ENCODE measurements around the gene MAPK8IP2. TPM values are rescaled to one million over a fixed set of nuclear protein-coding genes. Genes with fewer than 3 reads are reported as not detected.
"Not testable (repeated sequence)": the region's sequence is repeated elsewhere in the genome, so short reads cannot be mapped to it uniquely, and the experiment has no call there.

Gene MAPK8IP2
- total RNA-seq, 1 experiment from 2014 or later = 1.3 TPM

- DNase-seq = no peak
- no peaks in the 10 kb centered on the region for H3K9me2 ChIP-seq (replicated peaks; ENCODE audit: insufficient read depth, low read length)
- H3K9me3 ChIP-seq (ENCODE audit: low read length) = no peaks in the 10 kb centered on the region
- H3K27me3 ChIP-seq (ENCODE audit: low read length) = no peaks in the 10 kb centered on the region
- H3K9ac ChIP-seq (ENCODE audit: low read length) = no peak overlapping the region
- no peaks in the 10 kb centered on the region; the same call in 1 of the 2 replicates for H4K20me1 ChIP-seq (ENCODE audit: insufficient read depth, low read depth, low read length)
- no peaks in the 10 kb centered on the region for H3K79me2 ChIP-seq (ENCODE audit: low read length)
- H3K4me3 ChIP-seq (ENCODE audit: low read length) = no peak overlapping the region
- no peak overlapping the region for H3K27ac ChIP-seq (ENCODE audit: low read length)
- no peaks in the 10 kb centered on the region for H3K36me3 ChIP-seq (ENCODE audit: insufficient read depth, low read length)
- H3K4me1 ChIP-seq (ENCODE audit: low read length) = peaks cover 10% of the 10 kb centered on the region
- H2AFZ ChIP-seq (ENCODE audit: low read length) = no peak overlapping the region
- no peak overlapping the region for H3K4me2 ChIP-seq (ENCODE audit: low read depth, low read length, poor library complexity, severe bottlenecking)
Observed at GRCh38 chr22:50606165-50606945, 5.8 kb downstream of the MAPK8IP2 start.

- H3K79me2 ChIP-seq (ENCODE audit: low read length) = no peaks in the 10 kb centered on the region
- no peak overlapping the region for H3K4me3 ChIP-seq (ENCODE audit: low read length)
- no peaks in the 10 kb centered on the region for H3K9me3 ChIP-seq (ENCODE audit: low read length)
- no peaks in the 10 kb centered on the region for H3K9me2 ChIP-seq (replicated peaks; ENCODE audit: insufficient read depth, low read length)
- no peaks in the 10 kb centered on the region for H3K36me3 ChIP-seq (ENCODE audit: insufficient read depth, low read length)
- no peaks in the 10 kb centered on the region; the same call in 1 of the 2 replicates for H4K20me1 ChIP-seq (ENCODE audit: insufficient read depth, low read depth, low read length)
- no peak overlapping the region for H3K4me2 ChIP-seq (ENCODE audit: low read depth, low read length, poor library complexity, severe bottlenecking)
- peaks cover 10% of the 10 kb centered on the region for H3K4me1 ChIP-seq (ENCODE audit: low read length)
- no peaks in the 10 kb centered on the region for H3K27me3 ChIP-seq (ENCODE audit: low read length)
- H3K9ac ChIP-seq (ENCODE audit: low read length) = no peak overlapping the region
- no peak overlapping the region for H3K27ac ChIP-seq (ENCODE audit: low read length)
- DNase-seq = no peak
- no peak overlapping the region for H2AFZ ChIP-seq (ENCODE audit: low read length)
Observed at GRCh38 chr22:50606946-50607658, 6.5 kb downstream of the MAPK8IP2 start.

DNA sequence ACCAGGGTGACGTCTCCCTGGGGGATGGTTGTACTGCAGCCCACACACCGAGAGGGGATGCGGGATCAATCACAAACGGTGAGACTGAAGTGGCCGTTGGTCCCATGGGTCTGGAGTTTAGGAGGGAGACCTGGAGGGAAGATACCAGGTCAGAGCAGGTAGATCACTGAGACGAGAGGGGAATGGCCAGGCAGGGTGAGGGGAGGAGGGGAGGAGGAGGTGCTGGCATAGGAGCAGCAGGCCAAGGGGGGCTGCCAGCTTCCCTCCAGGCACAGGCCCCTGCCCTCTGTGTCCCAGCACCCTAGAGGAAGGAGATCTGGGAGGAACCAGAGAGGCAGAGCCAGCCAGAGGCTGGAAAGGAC lies 7.0 kb downstream of the MAPK8IP2 start:
- no peaks in the 10 kb centered on the region for H3K36me3 ChIP-seq (ENCODE audit: insufficient read depth, low read length)
- H3K27ac ChIP-seq (ENCODE audit: low read length) = no peak overlapping the region
- no peaks in the 10 kb centered on the region for H3K79me2 ChIP-seq (ENCODE audit: low read length)
- no peaks in the 10 kb centered on the region for H3K9me3 ChIP-seq (ENCODE audit: low read length)
- H3K9me2 ChIP-seq (replicated peaks; ENCODE audit: insufficient read depth, low read length) = no peaks in the 10 kb centered on the region
- no peaks in the 10 kb centered on the region; the same call in 1 of the 2 replicates for H4K20me1 ChIP-seq (ENCODE audit: insufficient read depth, low read depth, low read length)
- no peak overlapping the region for H3K4me3 ChIP-seq (ENCODE audit: low read length)
- DNase-seq = no peak
- peaks cover 10% of the 10 kb centered on the region for H3K4me1 ChIP-seq (ENCODE audit: low read length)
- no peak overlapping the region for H3K4me2 ChIP-seq (ENCODE audit: low read depth, low read length, poor library complexity, severe bottlenecking)
- no peak overlapping the region for H3K9ac ChIP-seq (ENCODE audit: low read length)
- H3K27me3 ChIP-seq (ENCODE audit: low read length) = no peaks in the 10 kb centered on the region
- no peak overlapping the region for H2AFZ ChIP-seq (ENCODE audit: low read length)

GRCh38 chr22:50608058-50608840 lies 7.7 kb downstream of the MAPK8IP2 start:
- H3K9ac ChIP-seq (ENCODE audit: low read length); H4K20me1 ChIP-seq (ENCODE audit: insufficient read depth, low read depth, low read length); DNase-seq; H3K4me1 ChIP-seq (ENCODE audit: low read length); H2AFZ ChIP-seq (ENCODE audit: low read length); H3K4me3 ChIP-seq (ENCODE audit: low read length); H3K36me3 ChIP-seq (ENCODE audit: insufficient read depth, low read length); H3K4me2 ChIP-seq (ENCODE audit: low read depth, low read length, poor library complexity, severe bottlenecking); H3K79me2 ChIP-seq (ENCODE audit: low read length); H3K9me3 ChIP-seq (ENCODE audit: low read length); H3K27me3 ChIP-seq (ENCODE audit: low read length); H3K27ac ChIP-seq (ENCODE audit: low read length); H3K9me2 ChIP-seq (replicated peaks; ENCODE audit: insufficient read depth, low read length): not testable (repeated sequence)

DNA sequence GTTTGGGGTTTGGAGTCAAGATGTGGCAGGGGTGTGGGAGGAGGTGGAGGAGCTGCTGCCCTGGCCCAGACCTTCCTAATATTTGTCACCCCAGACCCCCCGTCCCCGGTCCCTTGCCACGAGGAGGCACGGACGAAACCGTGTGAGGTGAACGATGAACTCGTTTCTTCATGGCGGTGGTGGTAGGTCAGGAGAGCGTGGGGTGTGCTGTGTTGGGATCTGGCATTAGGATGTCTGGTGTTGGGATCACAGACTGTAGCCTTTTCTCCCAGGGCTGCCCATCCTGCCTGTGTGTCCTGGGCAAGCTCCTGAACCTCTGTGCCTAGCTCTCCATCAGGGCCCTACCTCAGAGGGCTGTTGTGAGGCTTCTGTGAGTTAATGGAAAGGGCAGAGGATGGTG lies 8.4 kb downstream of the MAPK8IP2 start:
- Histone ChIP-seq H3K9me2 (replicated peaks; ENCODE audit: insufficient read depth, low read length) (no peaks in the 10 kb centered on the region), H3K4me2 (ENCODE audit: low read depth, low read length, poor library complexity, severe bottlenecking) (no peak overlapping the region), H3K4me1 (ENCODE audit: low read length) (peaks cover 10% of the 10 kb centered on the region), H3K36me3 (ENCODE audit: insufficient read depth, low read length) (no peaks in the 10 kb centered on the region), H3K9me3 (ENCODE audit: low read length) (no peaks in the 10 kb centered on the region), H4K20me1 (ENCODE audit: insufficient read depth, low read depth, low read length) (no peaks in the 10 kb centered on the region), H3K79me2 (ENCODE audit: low read length) (no peaks in the 10 kb centered on the region), H3K27ac (ENCODE audit: low read length) (no peak overlapping the region), H3K4me3 (ENCODE audit: low read length) (no peak overlapping the region), H3K9ac (ENCODE audit: low read length) (no peak overlapping the region), H2AFZ (ENCODE audit: low read length) (no peak overlapping the region), H3K27me3 (ENCODE audit: low read length) (no peaks in the 10 kb centered on the region)
- no peak for DNase-seq

GRCh38 chr22:50609599-50609998 lies 9.0 kb downstream of the MAPK8IP2 start:
- Histone ChIP-seq H4K20me1 (ENCODE audit: insufficient read depth, low read depth, low read length) (no peaks in the 10 kb centered on the region), H3K27me3 (ENCODE audit: low read length) (no peaks in the 10 kb centered on the region), H3K9me2 (replicated peaks; ENCODE audit: insufficient read depth, low read length) (no peaks in the 10 kb centered on the region), H3K4me1 (ENCODE audit: low read length) (peaks cover 10% of the 10 kb centered on the region), H3K36me3 (ENCODE audit: insufficient read depth, low read length) (no peaks in the 10 kb centered on the region), H3K27ac (ENCODE audit: low read length) (no peak overlapping the region), H2AFZ (ENCODE audit: low read length) (no peak overlapping the region), H3K4me3 (ENCODE audit: low read length) (no peak overlapping the region), H3K4me2 (ENCODE audit: low read depth, low read length, poor library complexity, severe bottlenecking) (no peak overlapping the region), H3K9ac (ENCODE audit: low read length) (no peak overlapping the region), H3K79me2 (ENCODE audit: low read length) (no peaks in the 10 kb centered on the region), H3K9me3 (ENCODE audit: low read length) (no peaks in the 10 kb centered on the region)
- DNase-seq = no peak

GRCh38 chr22:50610041-50610451 lies 9.5 kb downstream of the MAPK8IP2 start:
- Histone ChIP-seq H4K20me1 (ENCODE audit: insufficient read depth, low read depth, low read length) (no peaks in the 10 kb centered on the region), H3K4me3 (ENCODE audit: low read length) (no peak overlapping the region), H3K79me2 (ENCODE audit: low read length) (no peaks in the 10 kb centered on the region), H3K36me3 (ENCODE audit: insufficient read depth, low read length) (no peaks in the 10 kb centered on the region), H3K27ac (ENCODE audit: low read length) (no peak overlapping the region), H3K27me3 (ENCODE audit: low read length) (no peaks in the 10 kb centered on the region), H3K9me3 (ENCODE audit: low read length) (no peaks in the 10 kb centered on the region), H3K4me1 (ENCODE audit: low read length) (peaks cover 10% of the 10 kb centered on the region), H3K9me2 (replicated peaks; ENCODE audit: insufficient read depth, low read length) (no peaks in the 10 kb centered on the region), H2AFZ (ENCODE audit: low read length) (no peak overlapping the region), H3K4me2 (ENCODE audit: low read depth, low read length, poor library complexity, severe bottlenecking) (no peak overlapping the region), H3K9ac (ENCODE audit: low read length) (no peak overlapping the region)
- DNase-seq = no peak

DNA sequence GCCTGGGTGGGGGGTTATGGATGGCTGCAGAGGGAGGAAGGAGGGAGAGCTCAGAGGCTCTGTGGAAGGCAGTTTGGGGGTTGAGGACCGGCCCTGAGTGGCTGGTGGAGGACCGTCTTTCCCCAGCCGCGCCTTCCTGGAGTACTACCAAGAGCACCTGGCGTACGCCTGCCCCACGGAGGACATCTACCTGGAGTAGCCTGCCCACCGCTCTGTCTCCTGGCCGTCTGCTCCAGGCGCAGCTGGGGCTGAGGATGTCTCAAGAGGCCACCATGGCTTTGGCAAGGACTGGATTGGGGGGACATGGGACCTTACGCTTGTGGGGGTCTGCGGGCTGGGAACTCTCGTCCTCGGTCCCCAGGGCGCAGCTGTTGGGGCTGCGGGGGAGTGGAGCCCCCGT lies 10.0 kb downstream of the MAPK8IP2 start:
- no peaks in the 10 kb centered on the region for H3K36me3 ChIP-seq (ENCODE audit: insufficient read depth, low read length)
- DNase-seq = no peak
- no peaks in the 10 kb centered on the region for H4K20me1 ChIP-seq (ENCODE audit: insufficient read depth, low read depth, low read length)
- H3K9me3 ChIP-seq (ENCODE audit: low read length) = no peaks in the 10 kb centered on the region
- H3K9me2 ChIP-seq (replicated peaks; ENCODE audit: insufficient read depth, low read length) = no peaks in the 10 kb centered on the region
- H3K9ac ChIP-seq (ENCODE audit: low read length) = no peak overlapping the region
- H3K4me3 ChIP-seq (ENCODE audit: low read length) = no peak overlapping the region
- H3K79me2 ChIP-seq (ENCODE audit: low read length) = no peaks in the 10 kb centered on the region
- H3K4me1 ChIP-seq (ENCODE audit: low read length) = peaks cover 6% of the 10 kb centered on the region
- no peak overlapping the region for H3K4me2 ChIP-seq (ENCODE audit: low read depth, low read length, poor library complexity, severe bottlenecking)
- no peaks in the 10 kb centered on the region for H3K27me3 ChIP-seq (ENCODE audit: low read length)
- no peak overlapping the region for H3K27ac ChIP-seq (ENCODE audit: low read length)
- H2AFZ ChIP-seq (ENCODE audit: low read length) = no peak overlapping the region

All from Karpas-422 (cell line).